ENCODE data around the gene SMIM11. TPM values are rescaled to one million over a fixed set of nuclear protein-coding genes. Genes with fewer than 3 reads are reported as not detected.
"Not testable (repeated sequence)": the region's sequence is repeated elsewhere in the genome, so short reads cannot be mapped to it uniquely, and the experiment has no call there.

Gene SMIM11
- total and polyA plus RNA-seq, 2 of the 4 experiments (the other 2 are of a cell fraction), result 3.6 to 8.8 TPM

- H4K91ac ChIP-seq (ENCODE audit: insufficient read depth, low read depth, low read length); H2AFZ ChIP-seq (replicated peaks; ENCODE audit: low read length, poor library complexity); in situ Hi-C loops (cut with MboI; ENCODE audit: low sequenced_read_pairs); H3K4ac ChIP-seq (ENCODE audit: low read depth, low read length); H2BK20ac ChIP-seq (ENCODE audit: low read depth, low read length); H3K79me1 ChIP-seq (ENCODE audit: low read depth in 1 of 2, low read length in 2 of 2); H2AK5ac ChIP-seq (ENCODE audit: low read depth, low read length); H2BK5ac ChIP-seq (ENCODE audit: low read depth, low read length, poor library complexity, severe bottlenecking); H3K18ac ChIP-seq (ENCODE audit: low read depth, low read length); CTCF ChIA-PET; H4K8ac ChIP-seq (ENCODE audit: low read depth in 2 of 2, low read length in 2 of 2); DNase-seq; H3K4me2 ChIP-seq (ENCODE audit: low read depth, low read length); H3K9me1 ChIP-seq (ENCODE audit: insufficient read depth, low read length); POLR2A ChIA-PET (ENCODE audit: unreplicated experiment); H2BK15ac ChIP-seq (ENCODE audit: low read depth, low read length); H4K5ac ChIP-seq (ENCODE audit: low read depth, low read length); H3K9me3 ChIP-seq (ENCODE audit: control insufficient read depth, insufficient read depth, low read length); H2BK120ac ChIP-seq (ENCODE audit: low read depth, low read length); H3K9ac ChIP-seq (ENCODE audit: low read depth, low read length); H3K23ac ChIP-seq (ENCODE audit: low read depth, low read length); H3K27me3 ChIP-seq (ENCODE audit: control insufficient read depth, insufficient read depth, low read length); H3K4me3 ChIP-seq (ENCODE audit: insufficient read depth, low read depth, low read length); H2AK9ac ChIP-seq (replicated peaks; ENCODE audit: low read depth, low read length, poor library complexity); dilution Hi-C loops (cut with HindIII; ENCODE audit: low sequenced_read_pairs, unreplicated experiment); ATAC-seq (ENCODE audit: low read depth); BruUV-seq (replicated peaks); H3K4me1 ChIP-seq (ENCODE audit: control insufficient read depth, insufficient read depth, low read length); H3K14ac ChIP-seq (replicated peaks; ENCODE audit: low read depth, low read length); H3K56ac ChIP-seq (ENCODE audit: extremely low read depth, insufficient read depth, low read length); H3K27ac ChIP-seq (ENCODE audit: insufficient read depth, low read length); H4K20me1 ChIP-seq (ENCODE audit: insufficient read depth, low read length); H3K36me3 ChIP-seq (ENCODE audit: control insufficient read depth, insufficient read depth, low read length); intact Hi-C loops (cut with micrococcal nuclease): not testable (repeated sequence)
- WGBS, 2 experiments (ENCODE audit: extremely low coverage in 2 of 2, insufficient read length in 1 of 2), result no CpG with 5 or more reads among the region's 5 CpGs
These were observed 25.2 kb downstream of the SMIM11 start for GRCh38 chr21:34400522-34400921.

- WGBS, 2 experiments (ENCODE audit: extremely low coverage in 2 of 2, insufficient read length in 1 of 2), result no CpG with 5 or more reads among the region's 5 CpGs
These were observed 29.4 kb downstream of the SMIM11 start for GRCh38 chr21:34404742-34405141.

More at GRCh38 chr21:34404742-34405141, 29.4 kb downstream of the SMIM11 start:
- H3K9me3 ChIP-seq (ENCODE audit: control insufficient read depth, insufficient read depth, low read length); H2BK5ac ChIP-seq (ENCODE audit: low read depth, low read length, poor library complexity, severe bottlenecking); CTCF ChIA-PET; DNase-seq; H3K79me1 ChIP-seq (ENCODE audit: low read depth in 1 of 2, low read length in 2 of 2); H4K91ac ChIP-seq (ENCODE audit: insufficient read depth, low read depth, low read length); H3K4me3 ChIP-seq (ENCODE audit: insufficient read depth, low read depth, low read length); H3K27ac ChIP-seq (ENCODE audit: insufficient read depth, low read length); H2BK20ac ChIP-seq (ENCODE audit: low read depth, low read length); H2BK15ac ChIP-seq (ENCODE audit: low read depth, low read length); H3K14ac ChIP-seq (replicated peaks; ENCODE audit: low read depth, low read length); H4K8ac ChIP-seq (ENCODE audit: low read depth in 2 of 2, low read length in 2 of 2); H3K23ac ChIP-seq (ENCODE audit: low read depth, low read length); H3K18ac ChIP-seq (ENCODE audit: low read depth, low read length); ATAC-seq (ENCODE audit: low read depth); H3K56ac ChIP-seq (ENCODE audit: extremely low read depth, insufficient read depth, low read length); H2AK9ac ChIP-seq (replicated peaks; ENCODE audit: low read depth, low read length, poor library complexity); H3K27me3 ChIP-seq (ENCODE audit: control insufficient read depth, insufficient read depth, low read length); H4K20me1 ChIP-seq (ENCODE audit: insufficient read depth, low read length); H3K9ac ChIP-seq (ENCODE audit: low read depth, low read length); H3K4ac ChIP-seq (ENCODE audit: low read depth, low read length); H3K4me2 ChIP-seq (ENCODE audit: low read depth, low read length); POLR2A ChIA-PET (ENCODE audit: unreplicated experiment); H3K9me1 ChIP-seq (ENCODE audit: insufficient read depth, low read length); H4K5ac ChIP-seq (ENCODE audit: low read depth, low read length); BruUV-seq (replicated peaks); H2AK5ac ChIP-seq (ENCODE audit: low read depth, low read length); H3K4me1 ChIP-seq (ENCODE audit: control insufficient read depth, insufficient read depth, low read length); H2BK120ac ChIP-seq (ENCODE audit: low read depth, low read length); H2AFZ ChIP-seq (replicated peaks; ENCODE audit: low read length, poor library complexity); dilution Hi-C loops (cut with HindIII; ENCODE audit: low sequenced_read_pairs, unreplicated experiment); in situ Hi-C loops (cut with MboI; ENCODE audit: low sequenced_read_pairs); H3K36me3 ChIP-seq (ENCODE audit: control insufficient read depth, insufficient read depth, low read length); intact Hi-C loops (cut with micrococcal nuclease): not testable (repeated sequence)

All from IMR-90 (cell line).